PC-9 (cell line): ENCODE data around the gene GPR78. TPM values are rescaled to one million over a fixed set of nuclear protein-coding genes. Genes with fewer than 3 reads are reported as not detected.

Experiments used
- BruUV-seq: library from RNA; stranded (reverse); fragments of 400-500 nt; replicated peaks from 2 replicates; lab custom pipeline; 2021; lab: Mats Ljungman, UMichigan
- CTCF ChIA-PET: fragments of 300-600 bp; sonication (Branson Sonifier 250); formaldehyde crosslinking; loops from one replicate; lab custom pipeline; 2022; ENCODE audit warnings: antibody characterized with exemption; lab: Charles Lee
- POLR2A ChIA-PET: fragments of 300-600 bp; sonication (Branson Sonifier 250); formaldehyde crosslinking; loops from one replicate; lab custom pipeline; 2022; ENCODE audit warnings: antibody characterized with exemption; ENCODE audit not compliant: unreplicated experiment; lab: Charles Lee
- DNase-seq, 2 experiments: peaks; one replicate each; pipeline versions ENCODE4 v3.0.0 to v3.0.0-alpha.2; 2015 to 2022; ENCODE audit warnings: mixed read lengths in 1 of 2
- H2AFZ ChIP-seq: fragments of 200-600 bp; sonication (generic); 2 replicates; pipeline ENCODE4 v1.8.1; 2017; ENCODE audit warnings: antibody characterized with exemption
- H3F3A ChIP-seq: fragments of 200-600 bp; sonication (generic); 2 replicates; pipeline ENCODE4 v1.8.1; 2017; ENCODE audit warnings: antibody characterized with exemption, mild to moderate bottlenecking, low read depth; ENCODE audit not compliant: insufficient read depth
- H3K27ac ChIP-seq: fragments of 200-600 bp; sonication (generic); 2 replicates; pipeline ENCODE4 v1.6.1; 2016; ENCODE audit warnings: mixed run types
- H3K27me3 ChIP-seq: fragments of 200-600 bp; sonication (generic); 2 replicates; pipeline ENCODE4 v1.6.1; 2016; ENCODE audit warnings: low read depth, mixed run types; ENCODE audit not compliant: insufficient read depth
- H3K36me3 ChIP-seq: fragments of 200-600 bp; sonication (generic); 2 replicates; pipeline ENCODE4 v1.6.1; 2016; ENCODE audit warnings: low read depth, mixed run types
- H3K4me1 ChIP-seq: fragments of 200-600 bp; sonication (generic); replicated peaks from 2 replicates; pipeline ENCODE4 v1.6.1; 2016; ENCODE audit warnings: mixed run types; ENCODE audit not compliant: insufficient read depth
- H3K4me2 ChIP-seq: fragments of 200-600 bp; sonication (generic); 2 replicates; pipeline ENCODE4 v1.6.1; 2017; ENCODE audit warnings: mixed run types
- H3K4me3 ChIP-seq: fragments of 200-600 bp; sonication (generic); 2 replicates; pipeline ENCODE4 v1.6.1; 2016; ENCODE audit warnings: mixed run types
- H3K79me2 ChIP-seq: fragments of 200-600 bp; sonication (generic); 2 replicates; pipeline ENCODE4 v1.6.1; 2017; ENCODE audit warnings: low read depth, mixed run types
- H3K9me2 ChIP-seq: fragments of 200-600 bp; sonication (generic); 2 replicates; pipeline ENCODE4 v1.8.1; 2017; ENCODE audit warnings: mild to moderate bottlenecking; ENCODE audit not compliant: insufficient read depth
- H3K9me3 ChIP-seq: fragments of 200-600 bp; sonication (generic); 2 replicates; pipeline ENCODE4 v1.8.1; 2016; ENCODE audit warnings: low read depth; ENCODE audit not compliant: insufficient read depth
- H4K20me1 ChIP-seq: fragments of 200-600 bp; sonication (generic); 2 replicates; pipeline ENCODE4 v1.8.1; 2017; ENCODE audit not compliant: insufficient read depth
- EZH2 ChIP-seq: fragments of 200-600 bp; sonication (generic); IDR thresholded peaks from 2 replicates; pipeline ENCODE4 v1.8.0; 2017; ENCODE audit warnings: antibody characterized with exemption, low read depth
- intact Hi-C: fragments of 100-400 bp; cut with micrococcal nuclease; formaldehyde crosslinking; loops from one replicate; pipeline ENCODE4 v1.10.0; 2022; ENCODE audit not compliant: unreplicated experiment
- total RNA-seq: library from RNA; stranded (reverse); gene quantifications from 2 replicates; pipeline ENCODE4 v1.2.3, GENCODE V29; 2021
- TF ChIP-seq, protein P1 (sequence below): fragments of 200-600 bp; sonication (generic); conservative IDR thresholded peaks from 2 replicates; pipeline ENCODE4 v1.6.1; 2017; ENCODE audit warnings: mixed run types, antibody characterized with exemption, mild to moderate bottlenecking, moderate library complexity

The GPR78 gene
- total RNA-seq, 1 experiment from 2014 or later = 56.6 TPM

DNA sequence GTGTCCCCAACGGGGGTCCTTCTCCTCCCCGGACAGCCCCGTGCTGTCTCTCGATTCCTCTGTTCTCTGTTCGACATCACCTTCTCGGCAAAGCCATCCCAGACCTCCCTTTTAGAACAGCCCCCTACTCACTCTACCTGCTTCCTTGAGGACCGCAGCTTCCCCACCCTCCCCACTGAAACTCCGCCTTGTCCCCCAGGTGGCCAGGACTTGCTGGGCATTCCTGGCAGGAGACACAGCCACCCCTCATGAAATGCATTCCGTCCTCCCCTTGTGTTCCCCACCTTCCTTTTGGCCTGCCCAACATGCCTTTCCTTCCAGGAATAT lies 34.8 kb upstream of the GPR78 start:
- no peak for DNase-seq
- H4K20me1 ChIP-seq = no peaks in the 10 kb centered on the region
- TF ChIP-seq, protein P1, sequence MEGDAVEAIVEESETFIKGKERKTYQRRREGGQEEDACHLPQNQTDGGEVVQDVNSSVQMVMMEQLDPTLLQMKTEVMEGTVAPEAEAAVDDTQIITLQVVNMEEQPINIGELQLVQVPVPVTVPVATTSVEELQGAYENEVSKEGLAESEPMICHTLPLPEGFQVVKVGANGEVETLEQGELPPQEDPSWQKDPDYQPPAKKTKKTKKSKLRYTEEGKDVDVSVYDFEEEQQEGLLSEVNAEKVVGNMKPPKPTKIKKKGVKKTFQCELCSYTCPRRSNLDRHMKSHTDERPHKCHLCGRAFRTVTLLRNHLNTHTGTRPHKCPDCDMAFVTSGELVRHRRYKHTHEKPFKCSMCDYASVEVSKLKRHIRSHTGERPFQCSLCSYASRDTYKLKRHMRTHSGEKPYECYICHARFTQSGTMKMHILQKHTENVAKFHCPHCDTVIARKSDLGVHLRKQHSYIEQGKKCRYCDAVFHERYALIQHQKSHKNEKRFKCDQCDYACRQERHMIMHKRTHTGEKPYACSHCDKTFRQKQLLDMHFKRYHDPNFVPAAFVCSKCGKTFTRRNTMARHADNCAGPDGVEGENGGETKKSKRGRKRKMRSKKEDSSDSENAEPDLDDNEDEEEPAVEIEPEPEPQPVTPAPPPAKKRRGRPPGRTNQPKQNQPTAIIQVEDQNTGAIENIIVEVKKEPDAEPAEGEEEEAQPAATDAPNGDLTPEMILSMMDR = no peak
- TF ChIP-seq EZH2 = no peak
- H3K4me3 ChIP-seq = no peak overlapping the region
- CTCF ChIA-PET = no interaction called here
- no peaks in the 10 kb centered on the region for H3K9me2 ChIP-seq
- no peaks in the 10 kb centered on the region for H3K36me3 ChIP-seq
- H3K27ac ChIP-seq = no peak overlapping the region
- peaks cover 33% of the 10 kb centered on the region for H3F3A ChIP-seq
- peaks cover 46% of the 10 kb centered on the region for H3K4me1 ChIP-seq
- no peaks in the 10 kb centered on the region for H3K79me2 ChIP-seq
- no peak overlapping the region for H2AFZ ChIP-seq
- intact Hi-C loops = loop anchor here (5.0 kb wide), 1 partner anchor 188 kb away; no protein-coding TSS in a partner anchor
- no peaks in the 10 kb centered on the region for H3K9me3 ChIP-seq
- BruUV-seq = no TSS peak
- no peak overlapping the region for H3K4me2 ChIP-seq
- POLR2A ChIA-PET = no interaction called here
- no peaks in the 10 kb centered on the region for H3K27me3 ChIP-seq

- no peak overlapping the region for H3K4me3 ChIP-seq
- no peaks in the 10 kb centered on the region for H3K27me3 ChIP-seq
- no peak for DNase-seq
- H3K4me1 ChIP-seq = peaks cover 46% of the 10 kb centered on the region
- POLR2A ChIA-PET = no interaction called here
- H2AFZ ChIP-seq = no peak overlapping the region
- peak overlapping the region; percentile 65 for H3K4me2 ChIP-seq
- no peaks in the 10 kb centered on the region for H4K20me1 ChIP-seq
- peak overlapping the region; percentile 98 for H3K27ac ChIP-seq
- H3K36me3 ChIP-seq = no peaks in the 10 kb centered on the region
- no TSS peak for BruUV-seq
- no peak for TF ChIP-seq EZH2
- TF ChIP-seq, protein P1 = no peak
- CTCF ChIA-PET = interaction anchor here (0.9 kb wide), 1 partner anchor 8 kb away, joined by 3 read pairs; no protein-coding TSS in a partner anchor
- no peaks in the 10 kb centered on the region for H3K79me2 ChIP-seq
- no peaks in the 10 kb centered on the region for H3K9me3 ChIP-seq
- intact Hi-C loops = loop anchor here (2.0 to 5.0 kb wide), 2 partner anchors 189 to 304 kb away; no protein-coding TSS in a partner anchor
- H3F3A ChIP-seq = peaks cover 33% of the 10 kb centered on the region; the same call in 1 of the 2 replicates
- no peaks in the 10 kb centered on the region for H3K9me2 ChIP-seq
These were observed 33.5 kb upstream of the GPR78 start for GRCh38 chr4:8546766-8547107.

- TSS peak; percentile 85 for BruUV-seq
- H3F3A ChIP-seq = peaks cover 33% of the 10 kb centered on the region; the same call in 1 of the 2 replicates
- no peak overlapping the region for H2AFZ ChIP-seq
- no peaks in the 10 kb centered on the region for H3K27me3 ChIP-seq
- ChIA-PET POLR2A (no interaction called here), CTCF (interaction anchor here (0.9 to 1.4 kb wide), 3 partner anchors 8 to 14 kb away, joined by 3 to 4 read pairs (median 4); no protein-coding TSS in a partner anchor)
- H4K20me1 ChIP-seq = no peaks in the 10 kb centered on the region
- no peaks in the 10 kb centered on the region for H3K36me3 ChIP-seq
- H3K4me1 ChIP-seq = peaks cover 46% of the 10 kb centered on the region
- H3K27ac ChIP-seq = peak overlapping the region; percentile 98
- peak overlapping the region; percentile 65 for H3K4me2 ChIP-seq
- peak; percentile 66 to 89 for DNase-seq
- H3K4me3 ChIP-seq = peak overlapping the region; percentile 28; the same call in 1 of the 2 replicates
- no peaks in the 10 kb centered on the region for H3K9me2 ChIP-seq
- no peaks in the 10 kb centered on the region for H3K9me3 ChIP-seq
- H3K79me2 ChIP-seq = no peaks in the 10 kb centered on the region
- intact Hi-C loops = loop anchor here (2.0 to 5.0 kb wide), 2 partner anchors 190 to 305 kb away; no protein-coding TSS in a partner anchor
- TF ChIP-seq, protein P1 = peak; percentile 47
- TF ChIP-seq EZH2 = no peak
These were observed 32.9 kb upstream of the GPR78 start for GRCh38 chr4:8547108-8547911.
